GM12801 (cell line): ENCODE results near the gene BAG3.

Experiments
- TF ChIP-seq, protein P1 (sequence below): IDR thresholded peaks from one replicate; pipeline ENCODE4 v1.5.1; 2011; ENCODE audit warnings: control low read depth; ENCODE audit not compliant: insufficient read length; ENCODE audit errors: extremely low read depth

BAG3 gene

DNA sequence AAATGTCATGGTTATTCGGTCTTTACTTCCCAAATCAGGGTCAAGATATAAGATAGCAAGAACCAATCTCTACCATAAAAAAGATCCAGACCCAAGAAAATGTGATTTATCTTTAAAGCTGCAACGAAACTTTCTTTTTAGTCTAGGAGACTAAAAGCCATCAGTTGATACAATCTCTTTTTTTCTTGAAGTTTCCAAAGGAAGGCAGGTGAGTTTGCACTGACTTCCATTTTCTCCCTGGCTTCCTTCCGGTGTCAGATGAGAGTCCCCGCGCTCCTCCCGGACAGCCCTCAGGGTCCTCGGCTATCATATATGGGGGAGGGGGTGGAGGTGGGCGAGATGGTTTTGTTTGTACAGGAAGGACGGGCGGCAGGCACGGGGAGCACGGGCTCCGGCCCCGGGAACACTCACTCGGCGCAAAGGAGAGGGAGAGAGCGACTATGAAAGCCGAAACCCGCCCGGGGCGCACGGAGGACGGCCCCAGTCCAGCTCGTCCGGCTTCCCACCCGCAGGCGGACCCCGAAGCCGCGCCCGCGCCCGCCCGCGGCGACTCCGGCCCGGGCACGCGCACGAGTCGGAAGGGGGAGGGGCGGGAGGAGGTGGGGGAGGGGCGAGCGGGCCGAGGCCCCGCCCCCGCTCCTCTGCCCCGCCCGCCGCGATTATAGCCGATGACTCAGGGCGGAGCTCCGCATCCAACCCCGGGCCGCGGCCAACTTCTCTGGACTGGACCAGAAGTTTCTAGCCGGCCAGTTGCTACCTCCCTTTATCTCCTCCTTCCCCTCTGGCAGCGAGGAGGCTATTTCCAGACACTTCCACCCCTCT is at the start of gene BAG3:
Gene BAG3 (plus strand): TSS at position 689 of the 822 bp plus-strand sequence. CDS start 296 bp downstream, outside the sequence.
- TF ChIP-seq, protein P1, sequence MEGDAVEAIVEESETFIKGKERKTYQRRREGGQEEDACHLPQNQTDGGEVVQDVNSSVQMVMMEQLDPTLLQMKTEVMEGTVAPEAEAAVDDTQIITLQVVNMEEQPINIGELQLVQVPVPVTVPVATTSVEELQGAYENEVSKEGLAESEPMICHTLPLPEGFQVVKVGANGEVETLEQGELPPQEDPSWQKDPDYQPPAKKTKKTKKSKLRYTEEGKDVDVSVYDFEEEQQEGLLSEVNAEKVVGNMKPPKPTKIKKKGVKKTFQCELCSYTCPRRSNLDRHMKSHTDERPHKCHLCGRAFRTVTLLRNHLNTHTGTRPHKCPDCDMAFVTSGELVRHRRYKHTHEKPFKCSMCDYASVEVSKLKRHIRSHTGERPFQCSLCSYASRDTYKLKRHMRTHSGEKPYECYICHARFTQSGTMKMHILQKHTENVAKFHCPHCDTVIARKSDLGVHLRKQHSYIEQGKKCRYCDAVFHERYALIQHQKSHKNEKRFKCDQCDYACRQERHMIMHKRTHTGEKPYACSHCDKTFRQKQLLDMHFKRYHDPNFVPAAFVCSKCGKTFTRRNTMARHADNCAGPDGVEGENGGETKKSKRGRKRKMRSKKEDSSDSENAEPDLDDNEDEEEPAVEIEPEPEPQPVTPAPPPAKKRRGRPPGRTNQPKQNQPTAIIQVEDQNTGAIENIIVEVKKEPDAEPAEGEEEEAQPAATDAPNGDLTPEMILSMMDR, result no peak

GRCh38 chr10:119602241-119603095 is 48.7 kb upstream of the BAG3 start:
- TF ChIP-seq, protein P1, result no peak

DNA sequence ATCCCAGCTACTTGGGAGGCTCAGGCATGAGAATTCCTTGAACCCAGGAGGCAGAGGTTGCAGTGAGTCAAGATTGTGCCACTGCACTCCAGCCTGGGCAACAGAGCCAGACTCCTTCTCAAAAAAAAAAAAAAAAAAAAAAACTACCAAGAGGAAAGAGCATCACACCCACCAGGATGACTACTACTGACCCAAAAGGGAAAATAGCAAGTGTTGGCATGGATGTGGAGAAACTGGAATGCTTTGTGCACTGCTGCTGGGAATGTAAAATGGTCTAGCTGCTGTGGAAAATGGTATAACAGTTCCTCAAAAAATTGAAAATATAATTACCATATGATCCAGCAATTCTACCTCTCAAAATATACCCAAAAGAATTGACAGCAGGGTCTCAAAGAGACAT is 46.7 kb upstream of the BAG3 start:
- TF ChIP-seq, protein P1, result no peak

DNA sequence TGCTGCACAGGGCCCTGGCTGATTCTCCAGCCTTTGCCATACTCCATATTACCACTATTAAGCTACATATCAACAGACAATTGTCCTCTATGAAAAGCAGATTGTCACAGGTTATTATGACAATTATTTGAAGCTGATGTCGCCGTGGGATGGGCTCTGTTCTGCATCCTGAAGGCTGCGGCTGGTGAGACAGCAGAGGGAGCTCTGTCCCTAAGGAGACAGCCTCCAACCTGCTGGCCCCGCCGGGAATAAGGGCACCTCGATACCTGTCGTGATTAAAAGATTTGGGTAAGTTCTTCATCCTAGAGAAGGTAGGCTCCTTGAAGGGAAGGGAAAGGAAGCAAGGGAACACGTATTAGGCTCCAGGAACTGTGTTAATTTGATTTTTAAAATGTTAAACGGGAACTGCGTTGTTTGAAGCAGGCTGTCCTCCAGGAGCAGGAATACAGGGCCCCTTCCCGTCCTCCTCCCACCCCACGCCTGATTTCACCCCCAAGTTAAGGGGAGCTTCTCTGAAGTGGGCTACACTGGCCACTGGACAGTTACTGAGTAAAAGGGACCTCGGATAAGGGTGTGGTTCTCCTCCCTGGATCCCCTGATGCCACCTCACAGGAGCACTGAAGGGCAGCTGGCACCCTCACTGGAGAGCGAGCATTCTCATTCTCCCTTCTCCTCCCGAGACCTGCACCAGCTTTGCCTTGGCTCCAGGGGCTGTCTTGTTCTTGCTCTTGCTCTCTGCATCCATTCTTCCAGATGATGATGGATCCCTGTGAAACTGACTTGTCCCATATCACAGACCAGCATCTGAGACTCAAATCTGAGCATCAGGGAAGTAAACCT is 42.6 kb upstream of the BAG3 start:
- TF ChIP-seq, protein P1, result no peak

DNA sequence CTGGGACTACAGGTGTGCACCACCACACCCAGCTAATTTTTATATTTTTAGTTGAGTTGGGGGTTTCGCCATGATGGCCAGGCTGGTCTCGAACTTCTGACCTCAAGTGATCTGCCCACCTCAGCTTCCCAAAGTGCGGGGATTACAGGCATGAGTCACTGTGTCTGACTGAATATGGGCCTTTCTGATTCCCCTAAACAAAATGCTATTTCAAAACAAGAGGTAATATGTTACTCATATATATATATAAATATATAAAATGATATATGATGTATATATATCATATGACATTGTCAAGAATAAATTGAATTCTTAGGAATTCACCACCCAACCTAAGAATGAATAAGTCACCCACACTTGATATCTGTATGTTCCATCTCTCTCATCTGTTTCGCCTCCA is 41.7 kb upstream of the BAG3 start:
- TF ChIP-seq, protein P1, result no peak

- TF ChIP-seq, protein P1, result no peak
Observed at GRCh38 chr10:119611433-119611832, 39.7 kb upstream of the BAG3 start.
